Inflammatory macrophage treated with lipopolysaccharide for 1 hour (primary cell): ENCODE results near the gene EFNA3.

Experiments
- DNase-seq, 2 donors: peaks; one replicate each; pipeline ENCODE4 v3.0.0-alpha.2; 2020 to 2022

The EFNA3 gene

GRCh38 chr1:155136748-155137147, 58.1 kb downstream of the EFNA3 start:
- DNase-seq, result no peak
